HG02970 (cell line): ENCODE results near the gene PDIA5.

Source experiments
- ATAC-seq: cut with Tn5 transposase; IDR thresholded peaks from one replicate; pipeline ENCODE4 v1.9.1; 2021; ENCODE audit warnings: mild to moderate bottlenecking, moderate library complexity, moderate number of reproducible peaks; ENCODE audit not compliant: unreplicated experiment, low FRiP score

PDIA5 gene

GRCh38 chr3:123039178-123039577 lies 27.6 kb upstream of the PDIA5 start:
- ATAC-seq = no peak

- no peak for ATAC-seq
These were observed 24.4 kb upstream of the PDIA5 start for GRCh38 chr3:123042413-123042812.

GRCh38 chr3:123044981-123045763 lies 21.7 kb upstream of the PDIA5 start:
- no peak for ATAC-seq

- no peak for ATAC-seq
These were observed 20.4 kb upstream of the PDIA5 start for GRCh38 chr3:123046262-123047061.

GRCh38 chr3:123047062-123047319 lies 19.8 kb upstream of the PDIA5 start:
- no peak for ATAC-seq

GRCh38 chr3:123048480-123049237 lies 18.2 kb upstream of the PDIA5 start:
- no peak for ATAC-seq

GRCh38 chr3:123050666-123051065 lies 16.2 kb upstream of the PDIA5 start:
- no peak for ATAC-seq

GRCh38 chr3:123053107-123053506 lies 13.7 kb upstream of the PDIA5 start:
- ATAC-seq = no peak

- no peak for ATAC-seq
These were observed 12.6 kb upstream of the PDIA5 start for GRCh38 chr3:123054109-123054778.

GRCh38 chr3:123054931-123055330 lies 11.9 kb upstream of the PDIA5 start:
- no peak for ATAC-seq

- no peak for ATAC-seq
These were observed 11.5 kb upstream of the PDIA5 start for GRCh38 chr3:123055352-123055751.

GRCh38 chr3:123058505-123058904 lies 8.3 kb upstream of the PDIA5 start:
- ATAC-seq = no peak

- no peak for ATAC-seq
These were observed 6.8 kb upstream of the PDIA5 start for GRCh38 chr3:123060054-123060453.

GRCh38 chr3:123061856-123062255 lies 5.0 kb upstream of the PDIA5 start:
- ATAC-seq = no peak

GRCh38 chr3:123063034-123063433 lies 3.8 kb upstream of the PDIA5 start:
- ATAC-seq = no peak

GRCh38 chr3:123064506-123064905 lies 2.3 kb upstream of the PDIA5 start:
- ATAC-seq = no peak

GRCh38 chr3:123064914-123065313 lies 1.9 kb upstream of the PDIA5 start:
- ATAC-seq = no peak

GRCh38 chr3:123066599-123066895 lies 278 bp upstream of the PDIA5 start:
- no peak for ATAC-seq

GRCh38 chr3:123067689-123068600 lies 1.1 kb downstream of the PDIA5 start:
- no peak for ATAC-seq
